Measurements from ENCODE around the gene GJB1.

DNA sequence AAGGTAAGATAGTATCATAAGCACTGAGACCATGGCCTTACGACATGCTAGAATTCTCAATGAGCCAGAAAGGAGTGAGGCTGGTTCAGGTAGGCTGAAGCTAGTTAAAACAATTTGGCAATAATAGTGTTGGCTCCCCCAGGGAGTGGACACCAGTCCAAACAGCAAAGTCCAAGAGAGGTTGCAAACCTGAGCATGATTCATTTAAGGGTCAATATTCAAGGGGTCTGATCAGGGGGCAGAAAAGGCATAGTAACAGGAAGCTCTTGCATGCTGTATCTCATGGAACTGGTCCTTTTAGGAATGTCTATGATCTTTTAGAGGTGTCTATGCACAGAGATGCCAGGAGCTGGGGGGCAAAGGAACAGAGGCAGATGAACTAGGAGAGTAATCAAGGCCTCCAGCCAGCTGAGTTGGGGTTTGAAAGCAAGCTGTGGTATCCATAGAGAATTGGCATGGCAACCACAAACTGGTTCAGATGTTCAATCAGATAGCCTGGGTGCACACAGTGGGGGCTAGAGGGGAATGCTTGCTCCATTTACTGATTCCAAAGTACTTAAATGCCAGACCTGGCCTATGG, 5.1 kb downstream of the GJB1 start:
- TF ChIP-seq, protein P1, sequence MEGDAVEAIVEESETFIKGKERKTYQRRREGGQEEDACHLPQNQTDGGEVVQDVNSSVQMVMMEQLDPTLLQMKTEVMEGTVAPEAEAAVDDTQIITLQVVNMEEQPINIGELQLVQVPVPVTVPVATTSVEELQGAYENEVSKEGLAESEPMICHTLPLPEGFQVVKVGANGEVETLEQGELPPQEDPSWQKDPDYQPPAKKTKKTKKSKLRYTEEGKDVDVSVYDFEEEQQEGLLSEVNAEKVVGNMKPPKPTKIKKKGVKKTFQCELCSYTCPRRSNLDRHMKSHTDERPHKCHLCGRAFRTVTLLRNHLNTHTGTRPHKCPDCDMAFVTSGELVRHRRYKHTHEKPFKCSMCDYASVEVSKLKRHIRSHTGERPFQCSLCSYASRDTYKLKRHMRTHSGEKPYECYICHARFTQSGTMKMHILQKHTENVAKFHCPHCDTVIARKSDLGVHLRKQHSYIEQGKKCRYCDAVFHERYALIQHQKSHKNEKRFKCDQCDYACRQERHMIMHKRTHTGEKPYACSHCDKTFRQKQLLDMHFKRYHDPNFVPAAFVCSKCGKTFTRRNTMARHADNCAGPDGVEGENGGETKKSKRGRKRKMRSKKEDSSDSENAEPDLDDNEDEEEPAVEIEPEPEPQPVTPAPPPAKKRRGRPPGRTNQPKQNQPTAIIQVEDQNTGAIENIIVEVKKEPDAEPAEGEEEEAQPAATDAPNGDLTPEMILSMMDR (conservative IDR thresholded peaks at IDR 0.05; ENCODE audit: low read length), result no peak
- TF ChIP-seq EZH2phosphoT487 (IDR thresholded peaks at IDR 0.05; ENCODE audit: borderline replicate concordance, low read depth, low read length), result no peak
